ENCODE measurements around the gene RAI1.
A peak's percentile ranks its signal among the peaks of the same experiment; 100 is the strongest.
"Not testable (repeated sequence)": the region's sequence is repeated elsewhere in the genome, so short reads cannot be mapped to it uniquely, and the experiment has no call there.

RAI1 gene

GRCh38 chr17:17664064-17664452 is 17.2 kb upstream of the RAI1 start:
- DNase-seq = no peak

- DNase-seq = no peak
Observed at GRCh38 chr17:17665255-17665654, 16.0 kb upstream of the RAI1 start.

GRCh38 chr17:17666111-17666714 is 15.0 kb upstream of the RAI1 start:
- DNase-seq = no peak

GRCh38 chr17:17667231-17667630 is 14.0 kb upstream of the RAI1 start:
- DNase-seq = no peak

- DNase-seq = no peak
Observed at GRCh38 chr17:17667947-17668346, 13.3 kb upstream of the RAI1 start.

GRCh38 chr17:17668358-17668757 is 12.9 kb upstream of the RAI1 start:
- DNase-seq = no peak

- peak; percentile 50 for DNase-seq
Observed at GRCh38 chr17:17668775-17669579, 12.3 kb upstream of the RAI1 start.

- DNase-seq = no peak
Observed at GRCh38 chr17:17669580-17670235, 11.6 kb upstream of the RAI1 start.

GRCh38 chr17:17670701-17671305 is 10.5 kb upstream of the RAI1 start:
- no peak for DNase-seq

GRCh38 chr17:17671369-17672129 is 9.7 kb upstream of the RAI1 start:
- DNase-seq = no peak

GRCh38 chr17:17672453-17673368 is 8.5 kb upstream of the RAI1 start:
- no peak for DNase-seq

- DNase-seq = no peak
Observed at GRCh38 chr17:17675416-17675815, 5.8 kb upstream of the RAI1 start.

GRCh38 chr17:17675925-17676534 is 5.2 kb upstream of the RAI1 start:
- no peak for DNase-seq

GRCh38 chr17:17676752-17677151 is 4.5 kb upstream of the RAI1 start:
- DNase-seq = no peak

GRCh38 chr17:17677299-17678040 is 3.8 kb upstream of the RAI1 start:
- no peak for DNase-seq

- DNase-seq = not testable (repeated sequence)
Observed at GRCh38 chr17:17678063-17678699, 3.1 kb upstream of the RAI1 start.

- DNase-seq = no peak
Observed at GRCh38 chr17:17679243-17679642, 2.0 kb upstream of the RAI1 start.

GRCh38 chr17:17679748-17680147 is 1.5 kb upstream of the RAI1 start:
- no peak for DNase-seq

GRCh38 chr17:17680477-17681186 is 626 bp upstream of the RAI1 start:
- no peak for DNase-seq

All from activated CD4-positive, alpha-beta T cell treated with anti-CD3 and anti-CD28 coated beads for 48 hours (primary cell).